ENCODE data around the gene STK33.

GRCh38 chr11:8566613-8567210 is 27.3 kb downstream of the STK33 start:
- no peak for TF ChIP-seq GATA2 (IDR thresholded peaks at IDR 0.05; ENCODE audit: low read depth, low read length)
- TF ChIP-seq GATA3 (IDR thresholded peaks at IDR 0.05; ENCODE audit: low read depth, low read length): no peak
